ENCODE measurements around the gene SPHK1.
A peak's percentile ranks its signal among the peaks of the same experiment; 100 is the strongest.

Gene SPHK1

GRCh38 chr17:76382351-76382802 lies 2.0 kb upstream of the SPHK1 start:
- TF ChIP-seq CSRNP3 (CRISPR knock-in tag; IDR thresholded peaks at IDR 0.05) (no peak), ZFP30 (CRISPR knock-in tag; IDR thresholded peaks at IDR 0.05) (no peak), ZNF8 (CRISPR knock-in tag; IDR thresholded peaks at IDR 0.05) (no peak), CSDC2 (CRISPR knock-in tag; IDR thresholded peaks at IDR 0.05) (no peak), ESRRG (CRISPR knock-in tag; IDR thresholded peaks at IDR 0.05) (no peak), OSR1 (CRISPR knock-in tag; IDR thresholded peaks at IDR 0.05) (no peak), RARB (CRISPR knock-in tag; IDR thresholded peaks at IDR 0.05) (no peak), SNAI2 (CRISPR knock-in tag; IDR thresholded peaks at IDR 0.05) (no peak), TOX (CRISPR knock-in tag; IDR thresholded peaks at IDR 0.05; ENCODE audit: borderline replicate concordance) (no peak), ZNF70 (CRISPR knock-in tag; IDR thresholded peaks at IDR 0.05) (no peak), ISL1 (CRISPR knock-in tag; IDR thresholded peaks at IDR 0.05) (no peak), PPARA (CRISPR knock-in tag; IDR thresholded peaks at IDR 0.05; ENCODE audit: borderline replicate concordance) (no peak), CREB5 (CRISPR knock-in tag; IDR thresholded peaks at IDR 0.05; ENCODE audit: low read depth) (no peak), TSHZ2 (CRISPR knock-in tag; IDR thresholded peaks at IDR 0.05) (no peak)
- ATAC-seq = no peak

- ATAC-seq = peak; percentile 33
Measured at GRCh38 chr17:76382803-76383545, 1.4 kb upstream of the SPHK1 start.

More at GRCh38 chr17:76382803-76383545, 1.4 kb upstream of the SPHK1 start:
- TF ChIP-seq CREB5 (CRISPR knock-in tag; IDR thresholded peaks at IDR 0.05; ENCODE audit: low read depth) = no peak
- TF ChIP-seq OSR1 (CRISPR knock-in tag; IDR thresholded peaks at IDR 0.05) = no peak
- no peak for TF ChIP-seq PATZ1 (CRISPR knock-in tag; IDR thresholded peaks at IDR 0.05; ENCODE audit: borderline replicate concordance)
- no peak for TF ChIP-seq ZNF565 (CRISPR knock-in tag; conservative IDR thresholded peaks at IDR 0.05; ENCODE audit: low read depth)
- TF ChIP-seq ARNTL (CRISPR knock-in tag; IDR thresholded peaks at IDR 0.05; ENCODE audit: borderline replicate concordance, low read depth) = no peak
- TF ChIP-seq CSDC2 (CRISPR knock-in tag; IDR thresholded peaks at IDR 0.05) = no peak
- TF ChIP-seq ZNF70 (CRISPR knock-in tag; IDR thresholded peaks at IDR 0.05) = no peak
- no peak for TF ChIP-seq GLIS3 (CRISPR knock-in tag; IDR thresholded peaks at IDR 0.05)
- TF ChIP-seq SNAI2 (CRISPR knock-in tag; IDR thresholded peaks at IDR 0.05) = no peak
- TF ChIP-seq ZC3H10 (CRISPR knock-in tag; IDR thresholded peaks at IDR 0.05) = no peak
- TF ChIP-seq BACH2 (CRISPR knock-in tag; IDR thresholded peaks at IDR 0.05; ENCODE audit: borderline replicate concordance) = no peak
- TF ChIP-seq ZFP3 (CRISPR knock-in tag; IDR thresholded peaks at IDR 0.05) = no peak
- no peak for TF ChIP-seq ZNF8 (CRISPR knock-in tag; IDR thresholded peaks at IDR 0.05)
- no peak for TF ChIP-seq TCF4 (CRISPR knock-in tag; IDR thresholded peaks at IDR 0.05; ENCODE audit: borderline replicate concordance)

Measured in SK-N-SH treated with all-trans-retinoic acid at 6 μM for 48 hours (cell line).